ENCODE measurements around the gene TXNDC5.

GRCh38 chr6:7899889-7900213, 10.7 kb downstream of the TXNDC5 start:
- TF ChIP-seq GATA2 (IDR thresholded peaks at IDR 0.05; ENCODE audit: low read depth, low read length) (no peak), GATA3 (IDR thresholded peaks at IDR 0.05; ENCODE audit: low read depth, low read length) (no peak)
